Sciatic nerve (tissue), 2 donors: ENCODE results near the gene CCDC7. TPM values are rescaled to one million over a fixed set of nuclear protein-coding genes. Genes with fewer than 3 reads are reported as not detected.
"Not testable (repeated sequence)": the region's sequence is repeated elsewhere in the genome, so short reads cannot be mapped to it uniquely, and the experiment has no call there.

Experiments used
- ATAC-seq: fragments of 200-7000 bp; cut with Tn5 transposase; one replicate; pipeline ENCODE4 v1.9.1; 2020; ENCODE audit warnings: mild to moderate bottlenecking, moderate library complexity
- DNase-seq: peaks from one replicate; pipeline ENCODE4 v3.0.0-alpha.2; 2020; ENCODE audit warnings: low spot score
- intact Hi-C: fragments of 100-400 bp; cut with DNase I; formaldehyde crosslinking; loops from one replicate; pipeline ENCODE4 v1.14.2; 2022
- total RNA-seq: library from RNA; stranded (reverse); fragmentation: NEBNext Ultra II Directional; extraction: Animal tissue kit (Norgen Biotek cat#: 25700); gene quantifications from one replicate; pipeline ENCODE4 v1.2.1, GENCODE V29; 2021
- donor health status: DM: no; HTN: no; CAD: no.
- donor health status: DM: no; HTN: no; CAD: no.

The CCDC7 gene
- 75.8 TPM for total RNA-seq

DNA sequence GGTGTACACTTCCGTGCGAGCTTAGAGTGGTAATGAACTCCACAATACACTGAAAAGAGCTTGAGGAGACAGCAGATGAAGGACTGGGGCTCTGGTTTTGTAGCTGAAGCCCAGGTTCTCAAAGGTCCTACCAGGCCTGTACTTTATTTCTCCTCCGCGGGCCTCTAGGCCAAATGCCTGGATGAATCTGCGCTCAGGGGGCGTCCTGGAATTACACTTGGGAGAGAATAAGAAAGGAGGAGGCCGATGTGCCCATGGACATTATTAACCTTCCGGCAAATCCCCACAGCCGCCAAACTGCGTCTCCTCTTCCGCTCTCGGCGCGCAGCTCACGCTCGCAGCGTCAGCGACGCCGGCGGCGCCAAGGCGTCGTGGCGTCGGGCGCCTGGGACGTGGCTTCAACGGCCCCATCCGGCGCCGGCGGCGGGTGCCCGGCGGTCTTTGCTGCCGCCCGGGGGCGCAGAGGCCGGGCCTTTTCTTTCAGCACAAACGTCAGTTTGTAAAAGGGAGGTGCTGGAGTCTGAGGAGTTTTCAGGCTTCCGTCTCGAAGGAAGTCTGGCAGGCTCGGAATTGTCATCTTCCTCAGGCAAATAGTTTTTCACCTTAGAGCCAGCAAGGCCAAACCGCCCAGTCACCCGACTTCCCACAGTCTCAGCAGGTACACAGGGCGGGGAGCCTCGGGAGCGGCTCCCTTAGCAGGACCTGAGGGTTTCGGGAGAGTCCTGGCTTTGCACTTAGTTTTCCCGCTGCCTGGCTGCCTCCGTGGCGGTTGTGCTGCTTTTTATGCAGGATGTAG, at the start of gene CCDC7:
Gene CCDC7 (plus strand): TSS at position 401 of the 796 bp plus-strand sequence. CDS start 5,503 bp downstream, outside the sequence.
- peak; percentile 97 for ATAC-seq

DNA sequence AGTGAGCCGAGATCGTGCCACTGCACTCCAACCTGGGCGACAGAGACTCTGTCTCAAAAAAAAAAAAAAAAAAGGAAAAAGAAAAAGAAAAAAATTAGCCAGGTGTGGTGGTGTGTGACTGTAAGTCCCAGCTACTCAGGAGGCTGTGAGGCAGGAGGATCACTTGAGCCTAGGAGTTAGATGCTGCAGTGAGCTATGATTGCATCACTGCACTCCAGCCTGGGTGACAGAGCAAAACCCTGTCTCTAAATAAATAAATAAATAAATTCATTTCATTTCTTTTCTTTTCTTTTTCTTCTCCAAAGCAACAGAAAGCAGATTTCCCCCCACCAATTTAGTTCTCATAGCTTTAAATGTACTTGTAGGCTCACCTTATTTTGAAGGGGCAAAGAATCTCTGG, 48.8 kb upstream of the CCDC7 start:
- DNase-seq, ATAC-seq, intact Hi-C loops: not testable (repeated sequence)

More for the DNA sequence above, at the start of gene CCDC7:
- peak; percentile 87 for DNase-seq
- intact Hi-C loops: no loop called here

DNA sequence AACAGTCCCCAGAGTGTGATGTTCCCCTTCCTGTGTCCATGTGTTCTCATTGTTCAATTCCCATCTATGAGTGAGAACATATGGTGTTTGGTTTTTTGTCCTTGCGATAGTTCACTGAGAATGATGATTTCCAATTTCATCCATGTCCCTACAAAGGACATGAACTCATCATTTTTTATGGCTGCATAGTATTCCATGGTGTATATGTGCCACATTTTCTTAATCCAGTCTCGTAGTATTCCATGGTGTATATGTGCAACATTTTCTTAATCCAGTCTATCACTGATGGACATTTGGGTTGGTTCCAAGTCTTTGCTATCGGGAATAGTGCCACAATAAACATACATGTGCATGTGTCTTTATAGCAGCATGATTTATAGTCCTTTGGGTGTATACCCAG, 46.2 kb upstream of the CCDC7 start:
- intact Hi-C loops, DNase-seq, ATAC-seq: not testable (repeated sequence)

DNA sequence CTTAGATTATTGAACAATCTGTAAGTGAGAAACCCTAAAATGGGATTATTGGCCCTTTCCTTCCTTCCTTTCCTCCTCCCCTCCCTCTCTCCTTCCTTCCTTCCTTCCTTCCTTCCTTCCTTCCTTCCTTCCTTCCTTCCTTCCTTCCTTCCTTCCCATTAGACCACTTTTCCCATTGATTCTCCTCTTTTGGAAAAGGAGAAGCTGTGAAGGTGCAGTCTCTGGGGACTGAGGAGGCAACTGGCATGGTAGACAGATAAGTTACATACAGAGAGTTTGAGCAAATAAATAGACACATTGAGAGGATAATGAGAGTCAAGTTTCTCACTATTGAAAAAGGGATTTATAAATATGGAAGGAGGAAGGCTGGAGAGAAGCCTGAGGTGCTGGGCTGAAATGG, 45.0 kb upstream of the CCDC7 start:
- intact Hi-C loops: no loop called here
- no peak for ATAC-seq
- no peak for DNase-seq

DNA sequence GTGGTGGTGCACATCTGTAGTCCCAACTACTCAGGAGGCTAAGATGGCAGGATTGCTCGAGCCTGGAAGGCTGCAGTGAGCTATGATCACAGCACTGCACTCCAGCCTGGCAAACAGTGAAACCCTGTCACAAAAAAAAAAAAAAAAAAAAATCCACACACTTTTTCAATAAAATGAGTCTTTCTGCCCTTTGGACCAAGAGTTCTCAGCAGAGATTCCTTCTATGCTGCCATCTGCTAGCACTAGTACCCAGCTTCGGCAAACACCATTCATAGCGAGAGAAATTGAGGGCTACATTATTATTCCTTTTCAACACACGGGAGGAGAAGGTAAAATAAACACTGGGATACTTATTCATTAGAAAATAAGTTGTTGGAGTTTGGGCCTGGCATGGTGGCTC, 43.4 kb upstream of the CCDC7 start:
- intact Hi-C loops: no loop called here
- ATAC-seq (no peak), DNase-seq (no peak)

DNA sequence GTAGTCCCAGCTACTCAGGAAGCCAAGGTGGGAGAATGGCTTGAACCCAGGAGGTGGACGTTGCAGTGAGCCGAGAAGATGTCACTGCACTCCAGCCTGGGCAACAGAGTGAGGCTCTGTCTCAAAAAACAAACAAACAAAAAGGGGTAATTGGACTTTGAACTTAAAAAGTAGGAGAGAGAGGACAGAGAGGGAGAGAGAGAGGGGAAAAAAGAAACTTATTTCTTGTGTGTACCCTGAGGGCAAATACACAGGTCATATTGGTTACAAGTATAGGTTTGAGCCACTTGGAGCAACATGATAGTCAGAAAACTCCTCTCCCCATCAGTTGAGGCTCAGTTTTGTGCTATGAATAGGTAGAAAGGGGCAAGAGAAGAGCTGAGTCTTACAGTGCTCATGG, 42.8 kb upstream of the CCDC7 start:
- no peak for ATAC-seq
- DNase-seq: no peak
- intact Hi-C loops: no loop called here

DNA sequence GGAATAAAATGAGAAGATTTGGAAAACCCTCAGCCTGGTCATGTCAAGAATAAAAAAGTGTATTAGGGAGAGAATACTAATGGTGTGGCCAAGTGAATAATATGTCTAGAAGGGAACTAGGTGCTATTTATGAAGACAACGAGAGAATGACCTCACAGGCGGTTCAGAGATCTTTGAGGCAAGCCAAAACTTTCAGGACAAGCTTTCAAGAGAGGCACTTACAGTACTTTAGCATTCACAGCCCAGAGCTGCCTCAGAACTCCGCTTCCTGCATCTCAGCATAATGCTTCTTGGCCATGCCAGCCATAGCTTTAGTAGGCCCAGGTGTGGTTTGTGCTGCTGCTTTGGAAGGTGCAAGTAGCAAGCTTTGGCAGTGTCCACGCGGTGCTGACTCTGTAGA, 37.2 kb upstream of the CCDC7 start:
- intact Hi-C loops: no loop called here
- ATAC-seq (no peak), DNase-seq (no peak)

DNA sequence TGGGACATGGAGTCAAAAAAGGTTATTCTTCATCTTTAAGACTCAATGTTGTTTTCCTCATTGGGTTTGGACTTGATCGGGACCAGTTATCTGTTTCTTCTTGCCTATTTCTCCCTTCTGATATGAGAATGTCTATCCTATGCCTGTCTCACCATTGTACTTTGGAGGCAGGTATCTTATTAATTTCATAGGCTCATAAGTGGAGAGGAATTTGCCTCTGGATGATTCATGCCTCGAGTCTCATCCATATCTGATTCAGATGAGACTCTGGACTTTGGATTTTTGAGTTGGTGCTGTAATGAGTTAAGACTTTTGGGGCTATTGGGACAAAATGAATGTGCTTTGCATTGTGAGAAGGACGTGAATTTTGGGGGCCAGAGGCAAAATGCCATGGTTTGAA, 36.2 kb upstream of the CCDC7 start:
- intact Hi-C loops: no loop called here
- no peak for ATAC-seq
- DNase-seq: no peak

DNA sequence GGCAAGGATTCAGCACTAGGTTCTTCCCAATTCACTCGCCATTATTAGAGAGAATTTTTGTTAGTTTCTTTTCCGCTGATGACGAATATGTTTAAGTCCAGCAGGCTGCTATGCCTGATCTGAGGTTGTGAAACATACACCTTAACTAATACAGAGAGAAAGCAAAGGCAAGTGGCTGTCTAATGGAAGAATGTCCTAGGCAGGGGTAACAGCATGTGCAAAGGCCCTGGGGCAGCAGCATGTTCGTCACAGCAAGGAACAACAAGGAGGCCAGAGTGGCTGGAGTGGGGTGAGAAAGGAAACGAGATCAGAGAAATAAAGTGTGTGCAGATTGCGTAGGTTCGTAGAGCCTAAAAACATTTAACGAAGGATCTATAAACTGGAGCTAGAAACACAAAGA, 35.4 kb upstream of the CCDC7 start:
- intact Hi-C loops: no loop called here
- ATAC-seq (no peak), DNase-seq (no peak)

DNA sequence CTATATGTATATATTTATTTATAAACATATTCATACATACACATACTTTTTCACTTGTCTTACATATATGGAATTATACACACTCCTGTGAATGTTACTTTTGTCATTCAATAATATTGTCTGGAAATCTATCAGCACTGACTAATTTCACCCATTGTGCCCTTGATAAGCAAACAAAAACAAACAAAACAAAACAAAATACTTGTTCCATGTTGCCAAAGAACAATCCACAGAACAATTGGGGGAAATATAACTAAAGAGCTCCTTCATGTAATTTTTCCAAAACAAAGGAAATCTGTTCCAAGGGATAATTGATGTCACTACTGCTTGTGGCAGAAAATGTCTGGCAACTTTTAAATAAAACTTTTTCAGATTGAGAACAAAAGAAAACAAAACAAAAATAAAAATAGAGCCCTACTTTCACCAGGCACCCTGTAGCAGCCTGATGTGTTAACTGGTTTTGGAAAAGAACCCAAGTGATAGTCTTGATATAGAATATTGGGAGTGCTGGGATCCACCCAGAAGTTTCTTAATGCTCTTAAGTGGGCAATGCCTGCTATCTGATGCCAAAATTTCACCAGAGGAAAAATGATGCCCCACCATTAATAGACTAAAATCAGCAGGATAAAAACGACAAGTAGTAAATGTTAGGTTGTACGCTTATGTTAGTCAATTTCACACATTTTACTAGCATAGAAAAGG, 34.0 kb upstream of the CCDC7 start:
- intact Hi-C loops: no loop called here
- DNase-seq (no peak), ATAC-seq (no peak)

DNA sequence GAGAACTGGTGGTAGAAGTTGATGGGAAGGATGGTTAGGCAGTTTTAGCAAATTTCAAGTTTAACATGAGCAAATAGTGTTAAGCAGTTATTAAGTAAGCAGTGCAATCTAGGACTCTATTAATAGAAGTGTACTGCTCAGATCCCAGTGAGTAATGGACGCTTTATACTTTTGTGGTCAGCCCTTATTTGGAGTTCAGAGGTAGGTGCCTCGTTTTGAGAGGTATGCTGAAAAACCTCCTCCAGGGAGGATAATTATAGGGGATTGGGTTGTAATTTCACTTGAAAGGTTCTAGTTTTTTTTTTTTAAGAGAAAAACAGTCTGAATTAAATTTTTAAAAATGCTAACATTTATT, 33.5 kb upstream of the CCDC7 start:
- intact Hi-C loops: no loop called here
- no peak for DNase-seq
- ATAC-seq: no peak

DNA sequence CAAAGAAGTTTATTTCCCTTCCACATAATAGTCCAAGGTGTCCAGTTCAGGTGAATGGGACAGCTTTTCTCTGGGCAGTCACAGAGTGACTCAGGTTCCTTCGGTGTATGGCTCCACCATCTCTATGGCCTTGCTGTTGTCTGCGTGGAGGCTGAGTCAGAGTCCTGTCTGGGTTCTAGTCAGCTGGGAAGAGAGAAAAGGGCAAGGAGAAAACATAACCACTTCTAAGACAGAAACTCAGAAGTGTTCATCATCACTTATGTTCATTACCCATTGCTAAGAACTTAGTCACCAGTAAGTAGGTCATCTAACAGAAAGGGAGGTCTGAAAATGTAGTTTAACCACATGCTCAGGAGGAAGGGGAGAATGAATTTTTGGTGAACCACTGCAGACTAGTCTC, 32.4 kb upstream of the CCDC7 start:
- DNase-seq (no peak), ATAC-seq (no peak)
- intact Hi-C loops: no loop called here

DNA sequence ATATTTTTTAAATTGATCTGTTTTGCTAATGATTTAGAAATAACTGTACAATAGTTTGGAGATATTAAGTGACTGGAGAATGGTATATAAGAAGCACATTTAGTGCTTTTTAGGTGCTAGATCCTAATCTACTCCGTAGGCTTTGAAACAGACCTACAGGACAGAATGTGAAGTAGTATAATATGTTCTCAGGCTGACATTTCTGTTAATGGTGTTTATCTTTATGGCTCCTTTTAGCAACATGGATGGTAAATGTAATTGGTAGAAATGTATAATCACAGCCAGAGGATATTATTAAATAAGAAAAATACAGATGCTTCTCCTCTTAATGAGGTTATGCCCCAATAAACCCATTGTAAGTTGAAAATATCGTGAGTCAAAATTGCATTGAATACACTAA, 30.6 kb upstream of the CCDC7 start:
- no peak for DNase-seq
- intact Hi-C loops: no loop called here

DNA sequence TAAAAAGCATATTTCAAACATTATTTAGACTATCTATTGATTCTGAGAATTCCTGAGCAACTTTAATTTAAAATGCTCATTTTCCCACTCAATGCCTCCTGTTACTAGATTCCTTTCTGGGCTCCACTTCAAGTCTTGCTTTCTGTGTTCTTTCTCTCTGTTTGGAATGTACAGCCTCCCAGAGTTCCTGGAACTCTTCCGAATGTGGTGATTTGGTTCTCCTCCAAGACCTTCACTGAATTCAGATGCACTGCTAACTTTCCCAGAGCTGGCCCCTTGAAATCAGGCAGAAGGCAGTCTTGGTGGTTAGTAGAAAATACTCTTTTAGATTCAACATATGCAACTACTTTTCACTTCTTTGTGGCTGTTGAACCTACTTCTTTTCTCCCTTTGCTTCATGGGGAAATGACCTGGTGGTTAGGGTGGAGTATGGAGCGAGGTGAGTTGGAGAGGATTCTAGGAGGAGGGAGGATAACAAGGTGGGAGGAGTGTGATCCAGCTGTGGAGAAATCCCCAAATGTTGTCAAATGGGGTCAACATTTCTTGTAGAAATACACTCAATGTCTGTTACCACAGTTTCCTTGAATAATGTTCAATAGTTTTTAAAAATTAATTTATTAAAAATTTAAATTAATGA, 27.9 kb upstream of the CCDC7 start:
- ATAC-seq (peak; percentile 81), DNase-seq (no peak)
- intact Hi-C loops: no loop called here

More for the DNA sequence above, 30.6 kb upstream of the CCDC7 start:
- ATAC-seq: no peak

DNA sequence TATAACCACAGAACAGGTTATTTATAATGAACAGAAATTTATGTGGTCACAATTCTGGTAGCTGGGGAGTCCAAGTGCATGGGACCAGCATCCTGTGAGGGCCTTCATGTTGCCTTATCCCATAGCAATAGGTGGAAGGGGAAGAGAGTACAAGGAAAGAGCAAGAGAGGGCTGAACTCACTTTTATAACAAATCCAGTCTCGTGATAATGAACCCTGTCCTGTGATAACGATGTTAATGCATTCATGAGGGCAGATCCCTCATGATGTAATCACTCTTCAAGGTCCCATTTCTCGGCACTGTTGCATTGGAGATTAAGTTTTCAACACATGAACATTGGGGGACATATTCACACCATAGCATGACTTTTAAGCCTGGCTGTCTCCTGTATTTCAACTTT, 27.4 kb upstream of the CCDC7 start:
- intact Hi-C loops: no loop called here
- ATAC-seq (no peak), DNase-seq (no peak)

DNA sequence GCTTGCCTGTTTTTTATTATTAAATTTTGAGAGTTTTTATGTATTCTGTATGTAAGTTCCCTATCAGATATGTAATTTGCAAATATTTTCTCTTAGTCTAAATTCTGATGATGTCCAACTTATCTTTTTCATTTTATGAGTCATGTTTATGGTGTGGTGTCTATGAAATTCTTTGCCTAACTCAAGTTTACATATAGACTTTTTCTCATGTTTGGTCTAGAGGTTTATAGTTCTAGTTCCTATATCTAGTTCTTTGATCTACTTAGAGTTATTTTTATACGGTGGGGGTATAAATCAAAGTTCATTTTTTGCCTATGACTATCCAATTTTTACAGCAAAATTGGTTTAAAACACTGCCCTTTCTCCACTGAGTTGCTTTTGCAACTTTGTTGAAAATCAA, 26.3 kb upstream of the CCDC7 start:
- DNase-seq: no peak
- intact Hi-C loops: no loop called here
- ATAC-seq: no peak

DNA sequence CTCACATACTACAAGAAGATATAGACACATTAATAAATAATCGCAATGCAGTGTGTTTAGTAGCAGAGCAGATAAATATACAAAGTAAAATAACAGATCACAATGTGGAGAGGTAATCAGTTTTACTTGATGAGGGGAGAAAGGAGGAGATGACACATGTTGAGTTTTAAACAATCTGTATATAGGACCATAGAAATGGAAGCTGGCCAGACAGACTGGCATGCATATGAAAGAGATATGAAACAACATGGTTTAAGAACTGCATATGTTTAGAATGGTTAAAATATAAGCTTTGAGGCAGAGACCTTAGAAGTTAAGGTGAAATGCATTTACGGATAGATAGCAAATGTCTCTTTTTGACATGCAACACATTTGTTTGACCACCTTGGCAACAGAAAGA, 19.8 kb upstream of the CCDC7 start:
- ATAC-seq: no peak
- intact Hi-C loops: no loop called here
- no peak for DNase-seq

DNA sequence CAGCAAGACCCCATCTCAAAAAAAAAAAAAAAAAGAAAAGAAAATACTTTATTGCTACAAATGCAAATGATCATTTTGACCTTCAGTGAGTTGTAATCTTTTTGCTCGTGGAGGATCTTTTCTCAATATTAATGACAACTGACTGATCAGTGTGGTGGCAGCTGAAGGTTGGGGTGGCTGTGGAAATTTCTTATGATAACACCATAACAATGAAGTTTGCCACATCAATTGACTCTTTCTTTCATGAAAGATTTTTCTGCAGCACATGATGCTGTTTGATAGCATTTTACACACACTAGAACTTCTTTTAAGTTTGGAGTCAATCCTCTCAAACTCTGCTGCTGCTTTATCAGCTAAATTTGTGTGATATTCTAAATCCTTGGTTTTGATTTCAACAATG, 12.4 kb upstream of the CCDC7 start:
- DNase-seq: no peak
- no peak for ATAC-seq
- intact Hi-C loops: no loop called here

DNA sequence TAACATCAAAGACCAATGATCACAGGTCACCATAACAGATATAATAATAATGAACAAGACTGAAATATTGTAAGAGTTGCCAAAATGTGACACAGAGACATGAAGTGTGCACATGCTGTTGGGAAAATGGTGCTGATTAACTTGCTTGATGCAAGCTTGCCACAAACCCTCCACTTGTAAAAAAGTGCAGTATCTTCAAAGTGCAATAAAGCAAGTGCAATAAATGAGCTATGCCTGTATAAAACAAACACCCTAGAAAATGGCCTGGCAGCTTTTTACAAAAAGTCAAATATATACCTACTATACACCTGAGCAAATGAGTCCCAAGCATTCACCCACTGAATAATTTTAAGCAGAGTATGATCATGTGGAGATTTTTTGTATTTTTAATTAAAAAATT, 9.7 kb upstream of the CCDC7 start:
- ATAC-seq (no peak), DNase-seq (no peak)
- intact Hi-C loops: no loop called here

DNA sequence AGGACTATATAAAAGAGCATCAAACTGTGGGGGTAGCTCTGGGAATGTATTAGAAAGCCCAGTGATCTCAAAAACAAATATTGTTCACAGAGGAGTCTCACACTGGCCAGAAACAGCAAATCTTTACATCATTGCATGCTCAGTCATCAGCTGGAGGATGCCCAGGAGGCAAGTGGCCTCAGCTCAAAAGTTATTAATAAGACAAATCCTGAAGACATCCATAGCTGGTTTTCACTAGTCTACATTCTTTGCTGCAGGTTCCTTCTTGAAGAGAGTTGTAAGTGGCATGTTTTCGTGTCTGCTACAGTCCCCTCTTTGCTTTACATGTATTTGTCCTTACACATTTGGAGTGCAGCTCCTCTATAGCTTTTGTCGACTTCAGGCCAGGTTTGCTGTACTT, 8.6 kb upstream of the CCDC7 start:
- DNase-seq (no peak), ATAC-seq (no peak)
- intact Hi-C loops: no loop called here
